Measurements from ENCODE around the gene TRIM2.

Gene TRIM2

GRCh38 chr4:153232768-153233167 lies 28.5 kb downstream of the TRIM2 start:
- H3K27ac ChIP-seq, result no peak overlapping the region
- no peak overlapping the region for H3K4me2 ChIP-seq (ENCODE audit: low read length)

GRCh38 chr4:153233761-153234371 lies 29.6 kb downstream of the TRIM2 start:
- Histone ChIP-seq H3K9me3 (ENCODE audit: control insufficient read depth, low read length) (no peaks in the 10 kb centered on the region), H3K9ac (no peak overlapping the region), H3K4me3 (ENCODE audit: low read depth, low read length) (no peak overlapping the region), H3K4me1 (no peaks in the 10 kb centered on the region), H3K79me2 (no peaks in the 10 kb centered on the region), H3K27ac (no peak overlapping the region), H2AFZ (no peak overlapping the region), H3K36me3 (ENCODE audit: control insufficient read depth, insufficient read depth, low read length) (no peaks in the 10 kb centered on the region), H3K4me2 (ENCODE audit: low read length) (no peak overlapping the region), H3K27me3 (ENCODE audit: control insufficient read depth, insufficient read depth, low read length) (no peaks in the 10 kb centered on the region)
- TF ChIP-seq CTCF (IDR thresholded peaks at IDR 0.05), result no peak

More at GRCh38 chr4:153232768-153233167, 28.5 kb downstream of the TRIM2 start:
- Histone ChIP-seq H2AFZ (no peak overlapping the region), H3K36me3 (ENCODE audit: control insufficient read depth, insufficient read depth, low read length) (no peaks in the 10 kb centered on the region), H3K4me3 (ENCODE audit: low read depth, low read length) (no peak overlapping the region), H3K4me1 (no peaks in the 10 kb centered on the region), H3K79me2 (no peaks in the 10 kb centered on the region), H3K9me3 (ENCODE audit: control insufficient read depth, low read length) (no peaks in the 10 kb centered on the region), H3K27me3 (ENCODE audit: control insufficient read depth, insufficient read depth, low read length) (no peaks in the 10 kb centered on the region), H3K9ac (no peak overlapping the region)
- peak; percentile 35 for TF ChIP-seq CTCF (IDR thresholded peaks at IDR 0.05)

- no peak for TF ChIP-seq CTCF (IDR thresholded peaks at IDR 0.05)
- H3K9ac ChIP-seq, result no peak overlapping the region
- no peak overlapping the region for H3K4me2 ChIP-seq (ENCODE audit: low read length)
- H3K4me1 ChIP-seq, result no peaks in the 10 kb centered on the region
- no peaks in the 10 kb centered on the region for H3K79me2 ChIP-seq
- no peaks in the 10 kb centered on the region for H3K9me3 ChIP-seq (ENCODE audit: control insufficient read depth, low read length)
- no peaks in the 10 kb centered on the region for H3K36me3 ChIP-seq (ENCODE audit: control insufficient read depth, insufficient read depth, low read length)
- H3K27ac ChIP-seq, result no peak overlapping the region
- no peaks in the 10 kb centered on the region for H3K27me3 ChIP-seq (ENCODE audit: control insufficient read depth, insufficient read depth, low read length)
- H2AFZ ChIP-seq, result no peak overlapping the region
- no peak overlapping the region for H3K4me3 ChIP-seq (ENCODE audit: low read depth, low read length)
Observed at GRCh38 chr4:153234885-153235284, 30.6 kb downstream of the TRIM2 start.

GRCh38 chr4:153238135-153238919 lies 34.1 kb downstream of the TRIM2 start:
- Histone ChIP-seq H3K9me3 (ENCODE audit: control insufficient read depth, low read length) (no peaks in the 10 kb centered on the region), H3K36me3 (ENCODE audit: control insufficient read depth, insufficient read depth, low read length) (no peaks in the 10 kb centered on the region), H2AFZ (no peak overlapping the region), H3K27me3 (ENCODE audit: control insufficient read depth, insufficient read depth, low read length) (no peaks in the 10 kb centered on the region), H3K27ac (no peak overlapping the region), H3K79me2 (no peaks in the 10 kb centered on the region), H3K9ac (no peak overlapping the region), H3K4me2 (ENCODE audit: low read length) (no peak overlapping the region), H3K4me1 (no peaks in the 10 kb centered on the region), H3K4me3 (ENCODE audit: low read depth, low read length) (no peak overlapping the region)
- no peak for TF ChIP-seq CTCF (IDR thresholded peaks at IDR 0.05)
